Measurements from ENCODE around the gene SPC25. TPM values are rescaled to one million over a fixed set of nuclear protein-coding genes. Genes with fewer than 3 reads are reported as not detected.

The SPC25 gene
- total RNA-seq, 1 experiment from 2014 or later, result 29.8 TPM

DNA sequence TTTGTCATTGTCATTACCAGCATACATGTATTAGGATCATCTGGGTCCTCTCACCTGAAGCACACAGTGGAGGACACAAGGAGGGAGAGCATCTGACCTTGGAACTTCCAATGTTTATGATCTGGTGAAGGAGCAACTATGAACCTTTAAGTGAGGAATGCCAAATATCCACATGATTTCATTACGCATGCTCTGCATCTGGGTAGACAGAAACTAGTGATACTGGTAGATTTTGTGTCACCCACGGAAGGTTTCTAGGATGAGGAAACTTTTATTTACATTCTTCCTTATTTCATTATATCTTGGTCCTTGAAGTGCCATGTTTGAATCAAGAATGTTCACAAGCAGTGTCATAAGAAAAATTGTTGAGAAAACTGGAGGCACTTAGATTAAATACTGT is 32.1 kb downstream of the SPC25 start:
- Histone ChIP-seq H3K27ac (ENCODE audit: low read depth, low read length) (no peak overlapping the region), H3K9me3 (ENCODE audit: control insufficient read depth in 1 of 2, insufficient read depth in 1 of 2, low read depth in 1 of 2, low read length in 2 of 2) (no peaks in the 10 kb centered on the region), H3K4me3 (replicated peaks in 1 of 2; ENCODE audit: low read depth in 1 of 2, low read length in 2 of 2) (no peak overlapping the region), H4K20me1 (ENCODE audit: insufficient read depth) (no peaks in the 10 kb centered on the region), H2AFZ (ENCODE audit: low read depth, low read length, poor library complexity, severe bottlenecking) (no peak overlapping the region), H3K79me2 (ENCODE audit: insufficient read depth, low read length) (no peaks in the 10 kb centered on the region), H3K9ac (ENCODE audit: low read length) (no peak overlapping the region), H3K9me2 (ENCODE audit: insufficient read depth) (no peaks in the 10 kb centered on the region), H3K36me3 (ENCODE audit: control insufficient read depth in 1 of 2, insufficient read depth in 2 of 2, low read length in 2 of 2) (peaks cover 0 to 2% of the 10 kb centered on the region in 2 experiments; a peak in 1 of 4 replicates), H3K4me1 (ENCODE audit: control insufficient read depth in 1 of 2, insufficient read depth in 2 of 2, low read length in 2 of 2) (no peaks in the 10 kb centered on the region), H3K4me2 (ENCODE audit: low read length) (no peak overlapping the region), H3K27me3 (ENCODE audit: insufficient read depth, low read length) (no peaks in the 10 kb centered on the region)
- DNase-seq (ENCODE audit: low read depth, low spot score) (no peak), ATAC-seq (no peak)
- POLR2A ChIA-PET, result no interaction called here
- TF ChIP-seq YY1 (IDR thresholded peaks at IDR 0.05; ENCODE audit: extremely low read depth, insufficient replicate concordance, low read depth, low read length) (no peak), JUND (IDR thresholded peaks at IDR 0.05) (no peak), ZNF274 (IDR thresholded peaks at IDR 0.05; ENCODE audit: low read depth, low read length) (no peak), CBX3 (IDR thresholded peaks at IDR 0.05; ENCODE audit: low read depth) (no peak)
- CTCF ChIA-PET, result no interaction called here
- BruUV-seq (replicated peaks), result no TSS peak
- RAD21 ChIA-PET (ENCODE audit: low non-redundant PET in 1 of 2, low total read pairs in 2 of 2, uncharacterized antibody in 2 of 2, unreplicated experiment in 2 of 2), result no interaction called here
- intact Hi-C loops (cut with micrococcal nuclease), result no loop called here

DNA sequence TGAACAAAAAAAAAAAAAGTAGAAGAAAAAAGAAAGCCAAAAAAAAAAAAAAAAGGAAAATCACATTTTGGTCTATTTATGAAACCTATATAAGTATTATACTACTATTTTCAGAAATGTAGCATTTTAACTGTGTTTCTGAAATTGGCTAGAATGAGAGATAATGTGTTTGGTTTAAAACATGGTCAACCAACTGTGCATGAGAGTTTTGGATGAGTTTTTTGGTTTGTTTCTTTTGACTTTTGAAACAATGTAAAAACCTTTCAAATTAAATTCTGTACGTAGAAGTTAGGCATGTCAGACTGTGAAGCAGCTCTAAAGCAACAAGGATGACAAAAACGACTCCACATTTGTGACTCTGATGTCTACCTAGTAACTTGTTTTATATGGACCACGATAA is 34.6 kb downstream of the SPC25 start:
- Histone ChIP-seq H3K9me3 (ENCODE audit: control insufficient read depth in 1 of 2, insufficient read depth in 1 of 2, low read depth in 1 of 2, low read length in 2 of 2) (no peaks in the 10 kb centered on the region), H3K27ac (ENCODE audit: low read depth, low read length) (no peak overlapping the region), H2AFZ (ENCODE audit: low read depth, low read length, poor library complexity, severe bottlenecking) (no peak overlapping the region), H3K9me2 (ENCODE audit: insufficient read depth) (no peaks in the 10 kb centered on the region), H3K4me2 (ENCODE audit: low read length) (no peak overlapping the region), H3K9ac (ENCODE audit: low read length) (no peak overlapping the region), H3K4me1 (ENCODE audit: control insufficient read depth in 1 of 2, insufficient read depth in 2 of 2, low read length in 2 of 2) (peaks cover 0 to 14% of the 10 kb centered on the region in 2 experiments; a peak in 2 of 4 replicates), H3K36me3 (ENCODE audit: control insufficient read depth in 1 of 2, insufficient read depth in 2 of 2, low read length in 2 of 2) (no peaks in the 10 kb centered on the region), H3K79me2 (ENCODE audit: insufficient read depth, low read length) (no peaks in the 10 kb centered on the region), H3K27me3 (ENCODE audit: insufficient read depth, low read length) (no peaks in the 10 kb centered on the region), H4K20me1 (ENCODE audit: insufficient read depth) (no peaks in the 10 kb centered on the region), H3K4me3 (replicated peaks in 1 of 2; ENCODE audit: low read depth in 1 of 2, low read length in 2 of 2) (no peak overlapping the region)
- DNase-seq (ENCODE audit: low read depth, low spot score) (no peak), ATAC-seq (no peak)
- POLR2A ChIA-PET, result no interaction called here
- RAD21 ChIA-PET (ENCODE audit: low non-redundant PET in 1 of 2, low total read pairs in 2 of 2, uncharacterized antibody in 2 of 2, unreplicated experiment in 2 of 2), result no interaction called here
- no peak for TF ChIP-seq YY1 (IDR thresholded peaks at IDR 0.05; ENCODE audit: extremely low read depth, insufficient replicate concordance, low read depth, low read length)
- TF ChIP-seq EZH2 (IDR thresholded peaks at IDR 0.05), result no peak
- TF ChIP-seq, protein P1, sequence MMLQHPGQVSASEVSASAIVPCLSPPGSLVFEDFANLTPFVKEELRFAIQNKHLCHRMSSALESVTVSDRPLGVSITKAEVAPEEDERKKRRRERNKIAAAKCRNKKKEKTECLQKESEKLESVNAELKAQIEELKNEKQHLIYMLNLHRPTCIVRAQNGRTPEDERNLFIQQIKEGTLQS (IDR thresholded peaks at IDR 0.05), result no peak
- TF ChIP-seq POLR2AphosphoS5 (IDR thresholded peaks at IDR 0.05; ENCODE audit: low read depth, low read length), result no peak
- TF ChIP-seq POLR2A (IDR thresholded peaks at IDR 0.05; ENCODE audit: borderline replicate concordance, extremely low read depth, insufficient read depth, insufficient read length), result no peak
- intact Hi-C loops (cut with micrococcal nuclease), result no loop called here
- BruUV-seq (replicated peaks), result no TSS peak
- CTCF ChIA-PET, result interaction anchor here (0.7 kb wide), 1 partner anchor 736 kb away, joined by 3 read pairs; no protein-coding TSS in a partner anchor

Measured in HCT116 (cell line).